GM12801 (cell line): ENCODE results near the gene TPH1.

Experiments
- TF ChIP-seq, protein P1 (sequence below): IDR thresholded peaks from one replicate; pipeline ENCODE4 v1.5.1; 2011; ENCODE audit warnings: control low read depth; ENCODE audit not compliant: insufficient read length; ENCODE audit errors: extremely low read depth

TPH1 gene

DNA sequence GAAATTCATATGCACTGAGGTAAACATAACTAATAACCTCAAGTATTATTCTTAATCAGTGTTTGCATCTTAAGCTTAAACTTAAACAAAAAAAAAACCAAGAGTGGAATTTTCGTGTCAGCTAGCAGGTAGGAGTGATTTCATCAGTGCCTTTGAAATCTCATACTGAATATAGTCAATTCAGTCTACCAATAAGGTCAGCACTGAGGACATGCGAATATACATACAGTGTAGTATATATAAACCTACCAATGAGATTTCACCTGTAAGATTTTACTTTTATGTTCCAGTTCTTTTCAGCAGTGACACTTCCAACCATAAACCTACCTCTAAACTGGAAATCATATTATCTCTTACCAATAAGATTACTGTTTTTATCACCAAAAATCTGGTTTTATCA, 32.8 kb upstream of the TPH1 start:
- TF ChIP-seq, protein P1, sequence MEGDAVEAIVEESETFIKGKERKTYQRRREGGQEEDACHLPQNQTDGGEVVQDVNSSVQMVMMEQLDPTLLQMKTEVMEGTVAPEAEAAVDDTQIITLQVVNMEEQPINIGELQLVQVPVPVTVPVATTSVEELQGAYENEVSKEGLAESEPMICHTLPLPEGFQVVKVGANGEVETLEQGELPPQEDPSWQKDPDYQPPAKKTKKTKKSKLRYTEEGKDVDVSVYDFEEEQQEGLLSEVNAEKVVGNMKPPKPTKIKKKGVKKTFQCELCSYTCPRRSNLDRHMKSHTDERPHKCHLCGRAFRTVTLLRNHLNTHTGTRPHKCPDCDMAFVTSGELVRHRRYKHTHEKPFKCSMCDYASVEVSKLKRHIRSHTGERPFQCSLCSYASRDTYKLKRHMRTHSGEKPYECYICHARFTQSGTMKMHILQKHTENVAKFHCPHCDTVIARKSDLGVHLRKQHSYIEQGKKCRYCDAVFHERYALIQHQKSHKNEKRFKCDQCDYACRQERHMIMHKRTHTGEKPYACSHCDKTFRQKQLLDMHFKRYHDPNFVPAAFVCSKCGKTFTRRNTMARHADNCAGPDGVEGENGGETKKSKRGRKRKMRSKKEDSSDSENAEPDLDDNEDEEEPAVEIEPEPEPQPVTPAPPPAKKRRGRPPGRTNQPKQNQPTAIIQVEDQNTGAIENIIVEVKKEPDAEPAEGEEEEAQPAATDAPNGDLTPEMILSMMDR = no peak

DNA sequence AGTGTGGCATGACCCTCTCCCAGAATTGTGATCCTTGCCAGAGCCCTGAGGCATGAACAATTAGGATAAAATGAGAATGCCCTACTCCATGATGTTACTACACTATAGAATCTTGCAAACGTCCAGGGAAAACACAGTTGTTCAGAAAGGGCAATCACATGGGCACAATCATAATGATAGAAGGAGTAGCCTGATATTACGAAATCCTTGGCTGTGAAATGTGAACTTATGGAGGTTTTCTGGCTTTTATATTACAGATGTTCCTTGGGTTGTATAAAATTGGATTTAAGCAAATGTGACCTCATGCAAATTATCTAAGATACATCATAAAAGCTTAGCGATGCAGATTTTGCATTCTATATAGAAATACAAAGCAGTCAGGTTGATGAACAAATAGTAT, 29.4 kb upstream of the TPH1 start:
- TF ChIP-seq, protein P1 = no peak

DNA sequence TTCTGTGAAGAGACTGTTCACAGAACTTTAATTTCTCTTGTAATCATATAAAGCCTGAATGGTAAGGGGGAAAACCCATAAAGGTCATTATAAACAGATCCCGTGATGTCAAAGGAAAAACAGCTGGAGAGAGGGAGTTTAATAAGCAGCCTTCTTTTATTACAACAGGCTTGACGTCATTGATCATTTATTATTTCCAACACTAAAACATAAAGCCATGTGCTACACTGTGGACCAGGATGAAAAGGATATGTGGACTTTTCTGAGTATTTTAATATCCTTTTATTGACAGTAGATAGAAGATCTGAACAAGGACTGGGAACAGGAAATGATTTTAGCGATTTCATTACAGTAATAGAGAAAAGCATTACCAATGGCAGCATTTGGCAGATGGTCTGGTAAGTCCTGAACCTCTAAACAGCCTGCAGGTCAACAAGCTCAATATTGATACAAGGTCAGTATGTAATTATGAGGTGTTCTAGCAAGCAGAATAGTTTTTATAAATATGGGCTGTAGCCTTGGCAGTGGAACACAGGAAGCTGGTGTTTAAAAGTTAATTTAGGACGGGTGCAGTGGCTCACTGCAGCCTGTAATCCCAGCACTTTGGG, 25.1 kb upstream of the TPH1 start:
- TF ChIP-seq, protein P1 = no peak

DNA sequence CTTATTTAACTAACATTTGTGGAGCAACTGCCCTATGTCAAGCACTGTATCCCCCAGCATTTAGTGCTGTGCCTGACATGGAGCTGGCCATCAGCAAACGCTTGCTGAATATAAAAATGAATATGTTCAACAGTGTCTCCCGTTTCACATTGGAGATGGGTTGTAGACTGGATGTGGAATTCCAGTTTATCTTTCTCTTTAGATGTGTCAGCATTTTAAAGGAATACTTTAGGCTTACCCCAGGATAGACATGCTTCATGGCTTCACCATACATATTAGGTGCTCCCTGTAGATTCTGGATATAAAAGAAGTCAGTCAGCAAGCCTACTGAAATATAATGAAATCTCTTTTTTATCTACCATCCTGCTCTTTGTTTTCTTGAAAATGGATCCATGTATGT, 21.3 kb upstream of the TPH1 start:
- TF ChIP-seq, protein P1 = no peak

DNA sequence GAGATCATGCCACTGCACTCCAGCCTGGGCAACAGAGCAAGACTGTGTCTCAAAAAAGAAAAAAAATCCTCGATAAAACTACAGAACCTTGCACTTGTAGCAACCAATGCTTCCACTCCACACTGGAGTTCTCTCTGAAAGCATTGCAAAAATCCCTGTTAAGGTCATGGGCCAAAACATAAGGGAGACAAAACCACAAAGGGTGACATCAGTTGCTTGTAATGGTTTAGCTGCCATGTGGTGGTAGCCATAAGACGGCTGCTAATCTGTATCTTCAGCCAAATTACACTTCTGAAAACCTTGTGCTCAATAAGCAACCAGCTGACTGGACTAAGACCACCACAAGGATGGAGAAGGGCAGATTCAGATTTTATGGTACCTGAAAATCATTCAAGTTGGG, 20.6 kb upstream of the TPH1 start:
- TF ChIP-seq, protein P1 = no peak

DNA sequence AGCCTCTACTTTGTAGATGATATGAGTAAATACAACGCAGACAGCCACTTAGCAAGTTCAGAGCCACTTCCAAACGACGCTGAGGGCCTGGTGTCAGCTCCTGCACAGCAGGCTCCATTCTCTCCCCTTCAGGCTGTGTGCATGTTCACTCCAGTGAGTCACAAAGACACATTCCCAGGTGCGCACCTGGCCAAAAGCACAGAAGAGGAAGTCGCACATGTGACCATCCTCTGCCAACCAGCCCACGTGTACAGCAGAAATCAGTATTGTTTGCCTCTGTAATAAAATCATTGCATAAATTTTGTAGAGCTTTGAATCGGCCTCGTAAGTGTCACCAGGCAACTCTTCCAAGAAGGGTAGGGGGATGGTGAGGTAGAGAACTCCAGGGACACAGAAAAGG, 19.5 kb upstream of the TPH1 start:
- TF ChIP-seq, protein P1 = no peak

DNA sequence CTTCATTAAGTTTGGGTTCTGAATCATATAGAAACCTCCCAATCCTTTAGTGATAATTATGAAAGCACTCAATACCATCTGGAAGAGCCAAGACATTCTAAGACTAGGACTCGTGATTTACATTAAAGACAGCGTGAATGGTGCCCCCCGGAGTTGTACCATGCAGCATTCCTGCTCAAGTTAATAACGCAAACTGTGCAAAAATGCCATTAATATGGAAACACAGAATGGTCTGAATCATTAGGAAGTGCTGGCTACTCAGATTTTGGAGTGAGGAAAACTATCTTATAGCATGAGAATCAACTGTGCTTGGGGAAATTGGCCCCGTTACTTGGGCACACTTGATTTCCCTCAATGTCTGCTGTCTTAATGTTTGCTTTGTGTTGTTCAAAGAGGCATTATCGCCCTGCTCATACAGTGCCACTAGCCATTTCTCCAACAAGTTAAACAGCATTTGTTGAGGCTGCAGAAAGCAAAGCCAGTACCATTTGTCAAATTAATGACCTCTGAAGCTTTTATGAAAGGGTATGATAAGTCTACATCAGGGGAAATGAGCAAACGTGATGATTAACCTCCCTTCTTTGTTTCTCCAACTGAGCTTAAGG, 18.5 kb upstream of the TPH1 start:
- TF ChIP-seq, protein P1 = no peak
